Measurements from ENCODE around the gene CNTNAP2.

DNA sequence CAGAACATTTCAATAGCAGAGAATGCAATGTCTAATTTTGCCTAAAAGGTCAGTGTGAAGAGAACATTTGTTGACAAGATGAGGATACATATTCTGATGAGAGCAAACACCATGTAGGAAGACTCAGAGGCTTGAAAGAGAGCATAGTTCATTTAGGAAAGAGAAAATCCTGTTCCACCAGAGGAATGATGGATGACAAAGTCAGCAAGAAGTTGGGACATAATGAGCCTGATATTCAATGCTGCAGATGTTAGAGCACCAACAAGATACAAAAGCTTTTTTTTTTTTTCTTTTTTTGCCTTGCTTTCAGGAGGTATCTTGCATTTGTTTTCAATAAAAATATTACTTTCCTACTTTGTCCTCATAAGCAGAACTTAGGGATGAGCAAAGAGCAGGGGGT, 1522.0 kb downstream of the CNTNAP2 start:
- TF ChIP-seq EP300 (IDR thresholded peaks at IDR 0.05), result no peak
- TF ChIP-seq, protein P1, sequence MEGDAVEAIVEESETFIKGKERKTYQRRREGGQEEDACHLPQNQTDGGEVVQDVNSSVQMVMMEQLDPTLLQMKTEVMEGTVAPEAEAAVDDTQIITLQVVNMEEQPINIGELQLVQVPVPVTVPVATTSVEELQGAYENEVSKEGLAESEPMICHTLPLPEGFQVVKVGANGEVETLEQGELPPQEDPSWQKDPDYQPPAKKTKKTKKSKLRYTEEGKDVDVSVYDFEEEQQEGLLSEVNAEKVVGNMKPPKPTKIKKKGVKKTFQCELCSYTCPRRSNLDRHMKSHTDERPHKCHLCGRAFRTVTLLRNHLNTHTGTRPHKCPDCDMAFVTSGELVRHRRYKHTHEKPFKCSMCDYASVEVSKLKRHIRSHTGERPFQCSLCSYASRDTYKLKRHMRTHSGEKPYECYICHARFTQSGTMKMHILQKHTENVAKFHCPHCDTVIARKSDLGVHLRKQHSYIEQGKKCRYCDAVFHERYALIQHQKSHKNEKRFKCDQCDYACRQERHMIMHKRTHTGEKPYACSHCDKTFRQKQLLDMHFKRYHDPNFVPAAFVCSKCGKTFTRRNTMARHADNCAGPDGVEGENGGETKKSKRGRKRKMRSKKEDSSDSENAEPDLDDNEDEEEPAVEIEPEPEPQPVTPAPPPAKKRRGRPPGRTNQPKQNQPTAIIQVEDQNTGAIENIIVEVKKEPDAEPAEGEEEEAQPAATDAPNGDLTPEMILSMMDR (IDR thresholded peaks at IDR 0.05), result no peak

Measured in suprapubic skin (tissue), 3 donors.